Neural progenitor cell (in vitro differentiated cells): ENCODE data around the gene CDC42SE2.

Experiments used
- EZH2phosphoT487 ChIP-seq: fragments of 200-600 bp; sonication (generic); IDR thresholded peaks from 2 replicates; pipeline ENCODE4 v1.6.1; 2017; ENCODE audit warnings: antibody characterized with exemption
- TF ChIP-seq, protein P1 (sequence below): fragments of 200-600 bp; sonication (generic); IDR thresholded peaks from 2 replicates; pipeline ENCODE4 v1.5.1; 2017; ENCODE audit warnings: antibody characterized with exemption, mild to moderate bottlenecking

GRCh38 chr5:131304414-131304813, 40.6 kb downstream of the CDC42SE2 start:
- TF ChIP-seq, protein P1, sequence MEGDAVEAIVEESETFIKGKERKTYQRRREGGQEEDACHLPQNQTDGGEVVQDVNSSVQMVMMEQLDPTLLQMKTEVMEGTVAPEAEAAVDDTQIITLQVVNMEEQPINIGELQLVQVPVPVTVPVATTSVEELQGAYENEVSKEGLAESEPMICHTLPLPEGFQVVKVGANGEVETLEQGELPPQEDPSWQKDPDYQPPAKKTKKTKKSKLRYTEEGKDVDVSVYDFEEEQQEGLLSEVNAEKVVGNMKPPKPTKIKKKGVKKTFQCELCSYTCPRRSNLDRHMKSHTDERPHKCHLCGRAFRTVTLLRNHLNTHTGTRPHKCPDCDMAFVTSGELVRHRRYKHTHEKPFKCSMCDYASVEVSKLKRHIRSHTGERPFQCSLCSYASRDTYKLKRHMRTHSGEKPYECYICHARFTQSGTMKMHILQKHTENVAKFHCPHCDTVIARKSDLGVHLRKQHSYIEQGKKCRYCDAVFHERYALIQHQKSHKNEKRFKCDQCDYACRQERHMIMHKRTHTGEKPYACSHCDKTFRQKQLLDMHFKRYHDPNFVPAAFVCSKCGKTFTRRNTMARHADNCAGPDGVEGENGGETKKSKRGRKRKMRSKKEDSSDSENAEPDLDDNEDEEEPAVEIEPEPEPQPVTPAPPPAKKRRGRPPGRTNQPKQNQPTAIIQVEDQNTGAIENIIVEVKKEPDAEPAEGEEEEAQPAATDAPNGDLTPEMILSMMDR = no peak
- no peak for TF ChIP-seq EZH2phosphoT487
